ENCODE data around the gene FLVCR1.
"Not testable (repeated sequence)": the region's sequence is repeated elsewhere in the genome, so short reads cannot be mapped to it uniquely, and the experiment has no call there.

Gene FLVCR1

DNA sequence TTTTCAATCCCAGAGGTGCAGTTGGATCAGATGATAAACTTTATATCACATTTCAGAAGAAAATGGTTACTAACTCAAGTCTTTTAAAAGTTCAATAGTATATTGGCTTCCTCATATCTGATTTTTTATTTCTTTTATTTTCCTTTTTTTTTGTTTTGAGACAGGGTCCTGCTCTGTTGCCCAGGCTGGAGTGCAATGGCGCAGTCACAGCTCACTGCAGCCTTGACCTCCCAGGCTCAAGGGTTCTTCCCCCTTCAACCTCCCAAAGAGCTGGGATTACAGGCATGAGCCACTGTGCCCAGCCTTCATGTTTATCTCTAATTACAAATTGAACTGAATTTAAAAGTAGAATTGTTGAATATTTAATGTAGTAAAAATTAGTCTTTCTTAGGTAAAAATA is 13.9 kb downstream of the FLVCR1 start:
- TF ChIP-seq JUND (IDR thresholded peaks at IDR 0.05; ENCODE audit: low read depth): no peak
- in situ Hi-C loops (cut with HindIII; ENCODE audit: low pct_unique_long_range_greater_than_20kb, low sequenced_read_pairs): no loop called here
- no peak for DNase-seq (ENCODE audit: low read depth in 1 of 2, low spot score in 1 of 2)

DNA sequence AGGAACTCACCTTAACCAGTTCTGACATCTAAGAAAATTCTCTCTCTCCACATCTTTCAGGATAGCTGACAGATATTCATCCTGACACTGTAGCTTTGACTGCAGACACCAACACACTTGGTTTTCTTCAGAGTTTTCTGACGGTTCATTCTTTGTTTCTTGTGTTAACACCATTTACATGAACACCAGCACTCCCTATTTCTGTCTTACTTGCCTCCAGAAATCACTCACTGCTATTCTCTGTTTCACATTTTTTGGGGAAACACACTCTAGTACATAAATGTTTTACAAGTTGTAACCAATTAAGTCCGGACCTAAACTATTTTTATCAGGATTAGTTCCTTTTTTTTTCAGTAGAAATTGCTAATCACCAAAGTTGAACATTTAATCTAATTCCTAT is 15.4 kb downstream of the FLVCR1 start:
- DNase-seq (ENCODE audit: low read depth in 1 of 2, low spot score in 1 of 2): no peak
- TF ChIP-seq JUND (IDR thresholded peaks at IDR 0.05; ENCODE audit: low read depth): no peak
- in situ Hi-C loops (cut with HindIII; ENCODE audit: low pct_unique_long_range_greater_than_20kb, low sequenced_read_pairs): no loop called here

DNA sequence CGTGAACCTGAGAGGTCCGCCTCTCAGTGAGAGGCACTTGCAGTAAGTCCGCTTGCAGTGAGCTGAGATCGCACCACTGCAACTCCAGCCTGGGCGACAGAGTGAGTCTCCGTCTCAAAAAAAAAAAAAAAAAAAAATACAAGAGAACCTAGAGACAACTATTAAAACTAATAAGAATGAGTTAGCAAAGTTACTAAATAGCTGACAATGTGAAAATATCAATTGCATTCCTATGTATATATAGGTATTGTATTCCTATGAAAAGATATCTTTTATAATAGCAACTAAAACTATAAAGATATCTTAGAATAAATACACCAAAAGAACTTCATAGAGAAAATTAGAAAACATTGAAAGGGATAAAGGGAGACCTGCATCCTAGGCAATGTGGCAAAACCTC is 20.3 kb downstream of the FLVCR1 start:
- in situ Hi-C loops (cut with HindIII; ENCODE audit: low pct_unique_long_range_greater_than_20kb, low sequenced_read_pairs): no loop called here
- no peak for TF ChIP-seq JUND (IDR thresholded peaks at IDR 0.05; ENCODE audit: low read depth)
- no peak for DNase-seq (ENCODE audit: low read depth in 1 of 2, low spot score in 1 of 2)

DNA sequence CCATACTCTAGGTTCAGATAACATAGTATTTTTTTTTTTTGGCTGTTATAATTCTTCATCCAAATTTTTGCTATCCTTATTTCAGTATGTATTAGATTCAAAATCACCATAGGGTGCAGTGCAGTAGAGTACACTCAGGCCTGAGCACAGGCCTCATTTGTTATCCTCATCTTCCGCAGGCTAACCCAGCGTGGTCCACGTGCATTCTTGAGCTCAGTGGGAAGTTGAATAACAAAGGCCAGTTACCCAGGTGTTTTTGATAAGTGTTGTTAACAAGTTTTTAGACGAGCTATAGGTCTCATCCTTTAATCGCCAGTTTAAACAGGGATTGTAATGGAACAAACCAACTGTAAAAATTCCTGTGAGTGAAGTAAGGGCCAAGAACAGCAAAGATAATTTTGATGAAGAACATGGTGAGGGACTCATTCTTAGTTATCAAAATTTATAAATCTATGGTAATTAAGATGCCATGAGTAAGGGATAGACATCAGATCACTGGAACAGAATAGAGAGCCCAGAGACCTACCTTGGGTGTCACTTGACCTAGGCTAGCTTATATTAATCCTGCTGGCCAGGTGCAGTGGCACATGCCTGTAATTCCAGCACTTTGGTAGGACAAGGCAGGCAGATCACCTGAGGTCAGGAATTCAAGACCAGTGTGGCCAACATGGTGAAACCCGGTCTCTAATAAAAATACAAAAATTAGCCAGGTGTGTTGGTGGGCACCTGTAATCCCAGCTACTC is 22.0 kb downstream of the FLVCR1 start:
- in situ Hi-C loops (cut with HindIII; ENCODE audit: low pct_unique_long_range_greater_than_20kb, low sequenced_read_pairs): no loop called here
- no peak for DNase-seq (ENCODE audit: low read depth in 1 of 2, low spot score in 1 of 2)
- no peak for TF ChIP-seq JUND (IDR thresholded peaks at IDR 0.05; ENCODE audit: low read depth)

DNA sequence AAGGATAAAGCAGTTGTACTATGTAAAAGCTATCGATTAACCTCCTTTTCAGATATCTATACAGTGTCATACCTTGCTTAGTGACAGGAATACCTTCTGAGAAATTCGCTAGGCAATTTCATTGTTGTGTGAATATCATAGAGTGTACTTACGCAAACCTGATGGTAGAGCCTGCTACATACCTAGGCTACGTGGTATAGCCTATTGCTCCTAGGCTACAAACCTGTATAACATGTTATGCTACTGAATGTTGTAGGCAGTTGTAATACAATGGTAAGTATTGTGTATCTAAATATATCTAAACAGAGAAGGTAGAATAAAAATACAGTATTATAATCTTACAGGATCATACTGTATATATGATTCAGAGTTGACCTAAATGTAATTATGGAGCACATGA is 26.5 kb downstream of the FLVCR1 start:
- in situ Hi-C loops (cut with HindIII; ENCODE audit: low pct_unique_long_range_greater_than_20kb, low sequenced_read_pairs): no loop called here
- TF ChIP-seq JUND (IDR thresholded peaks at IDR 0.05; ENCODE audit: low read depth): no peak
- DNase-seq (ENCODE audit: low read depth in 1 of 2, low spot score in 1 of 2): peak in 1 of 2 experiments; percentile 55

DNA sequence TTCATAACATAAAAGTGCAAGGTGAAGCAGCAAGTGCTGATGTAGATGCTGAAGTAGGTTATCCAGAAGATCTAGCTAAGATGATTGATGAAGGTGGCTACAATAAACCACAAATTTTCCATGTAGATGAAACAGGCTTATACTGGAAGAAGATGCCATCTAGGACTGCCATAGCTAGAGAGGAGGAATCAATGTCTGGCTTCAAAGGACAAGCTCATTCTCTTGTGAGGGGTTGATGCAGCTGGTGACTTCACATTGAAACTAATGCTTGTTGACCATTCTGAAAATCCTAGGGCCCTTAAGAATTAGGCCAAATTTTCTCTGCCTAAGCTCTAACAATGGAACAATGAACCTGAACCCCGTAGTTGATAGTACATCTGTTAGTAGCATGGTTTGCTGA is 34.0 kb downstream of the FLVCR1 start:
- in situ Hi-C loops (cut with HindIII; ENCODE audit: low pct_unique_long_range_greater_than_20kb, low sequenced_read_pairs): no loop called here
- TF ChIP-seq JUND (IDR thresholded peaks at IDR 0.05; ENCODE audit: low read depth): no peak
- DNase-seq (ENCODE audit: low read depth in 1 of 2, low spot score in 1 of 2): no peak

DNA sequence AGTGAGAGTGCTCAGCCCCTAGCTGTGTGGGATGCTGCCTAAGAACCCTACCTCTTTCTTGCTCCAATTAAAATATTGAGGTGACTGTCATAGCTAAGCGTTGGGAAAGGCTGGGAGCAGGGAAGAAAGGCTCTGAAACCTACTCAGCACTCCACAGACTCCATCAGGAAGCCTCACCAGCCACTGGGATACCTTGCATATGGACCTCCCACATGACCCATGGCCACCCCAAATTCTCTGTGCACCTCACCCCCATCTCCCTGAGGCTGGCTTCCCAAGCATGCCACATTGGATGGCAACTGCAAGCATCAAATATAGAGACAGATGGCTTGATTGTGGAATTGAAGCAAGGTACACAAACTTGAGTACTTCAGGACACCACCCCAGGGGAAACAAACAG is 41.8 kb downstream of the FLVCR1 start:
- in situ Hi-C loops (cut with HindIII; ENCODE audit: low pct_unique_long_range_greater_than_20kb, low sequenced_read_pairs): no loop called here
- DNase-seq (ENCODE audit: low read depth in 1 of 2, low spot score in 1 of 2): peak in 1 of 2 experiments; percentile 18
- no peak for TF ChIP-seq JUND (IDR thresholded peaks at IDR 0.05; ENCODE audit: low read depth)

DNA sequence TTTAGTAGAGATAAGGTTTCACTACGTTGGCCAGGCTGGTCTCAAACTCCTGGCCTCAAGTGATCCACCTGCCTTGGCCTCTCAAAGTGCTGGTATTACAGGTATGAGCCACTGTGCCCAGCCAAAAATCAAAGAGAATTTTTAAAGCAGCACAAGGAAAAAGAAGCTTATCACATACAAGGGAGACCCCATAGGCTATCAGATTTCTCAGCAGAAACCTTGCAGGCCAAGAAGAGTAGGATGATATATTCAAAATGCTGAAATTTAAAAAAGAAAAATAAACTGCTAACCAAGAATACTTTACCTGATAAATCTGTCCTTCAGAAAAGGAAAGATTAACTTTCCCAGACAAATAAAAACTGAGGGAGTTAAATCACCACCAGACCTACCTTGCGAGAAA is 43.2 kb downstream of the FLVCR1 start:
- no peak for TF ChIP-seq JUND (IDR thresholded peaks at IDR 0.05; ENCODE audit: low read depth)
- no peak for DNase-seq (ENCODE audit: low read depth in 1 of 2, low spot score in 1 of 2)
- in situ Hi-C loops (cut with HindIII; ENCODE audit: low pct_unique_long_range_greater_than_20kb, low sequenced_read_pairs): no loop called here

DNA sequence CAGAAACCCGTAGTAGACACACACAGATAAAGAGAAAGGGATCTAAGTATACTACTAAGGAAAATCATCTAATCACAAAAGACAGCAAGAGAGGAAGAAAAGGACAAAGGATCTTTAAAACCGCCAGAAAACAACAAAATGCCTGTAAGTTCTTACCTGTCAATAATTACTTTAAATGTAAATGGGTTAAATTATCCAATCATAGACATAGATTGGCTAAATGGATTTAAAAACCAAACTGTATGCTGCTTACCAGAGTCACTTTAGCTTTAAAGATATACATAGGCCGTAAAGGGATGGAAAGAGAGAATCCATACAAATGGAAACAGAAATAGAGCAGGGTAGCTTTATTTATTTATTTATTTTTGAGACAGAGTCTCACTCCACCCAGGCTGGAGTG is 44.0 kb downstream of the FLVCR1 start:
- in situ Hi-C loops (cut with HindIII; ENCODE audit: low pct_unique_long_range_greater_than_20kb, low sequenced_read_pairs): no loop called here
- no peak for DNase-seq (ENCODE audit: low read depth in 1 of 2, low spot score in 1 of 2)
- TF ChIP-seq JUND (IDR thresholded peaks at IDR 0.05; ENCODE audit: low read depth): no peak

DNA sequence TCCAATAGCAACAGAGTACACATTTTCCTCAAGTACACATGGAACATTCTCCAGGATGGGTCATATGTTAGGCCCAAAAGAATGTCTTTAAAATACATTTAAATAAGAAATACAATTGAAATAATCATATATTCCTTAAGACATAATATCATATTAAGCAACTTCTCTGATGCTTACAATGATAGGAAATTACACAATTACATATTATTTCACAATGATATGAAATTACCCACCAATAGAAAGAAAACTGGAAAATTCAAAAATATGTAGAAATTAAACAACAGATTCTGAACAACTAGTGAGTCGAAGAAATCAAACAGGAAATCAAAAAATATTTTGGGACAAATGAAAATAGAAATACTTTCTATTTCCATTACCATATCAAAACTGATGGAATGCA is 45.6 kb downstream of the FLVCR1 start:
- in situ Hi-C loops (cut with HindIII; ENCODE audit: low pct_unique_long_range_greater_than_20kb, low sequenced_read_pairs): no loop called here
- TF ChIP-seq JUND (IDR thresholded peaks at IDR 0.05; ENCODE audit: low read depth): no peak
- DNase-seq (ENCODE audit: low read depth in 1 of 2, low spot score in 1 of 2): no peak

DNA sequence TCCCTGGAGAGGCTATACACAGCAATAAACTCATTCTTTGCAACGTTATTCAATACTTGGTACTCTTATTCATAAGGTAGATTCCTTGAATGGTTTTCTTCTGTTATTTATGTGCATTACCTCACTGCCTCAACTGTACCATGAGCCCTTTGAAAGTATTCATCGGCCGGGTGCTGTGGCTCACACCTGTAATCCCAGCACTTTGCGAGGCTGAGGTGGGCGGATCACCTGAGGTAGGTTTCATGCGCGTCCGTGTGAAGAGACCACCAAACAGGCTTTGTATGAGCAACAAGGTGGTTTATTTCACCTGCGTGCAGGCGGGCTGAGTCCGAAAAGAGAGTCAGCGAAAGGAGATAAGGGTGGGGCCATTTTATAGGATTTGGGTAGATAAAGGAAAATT is 50.0 kb downstream of the FLVCR1 start:
- in situ Hi-C loops (cut with HindIII; ENCODE audit: low pct_unique_long_range_greater_than_20kb, low sequenced_read_pairs); DNase-seq (ENCODE audit: low read depth in 1 of 2, low spot score in 1 of 2): not testable (repeated sequence)

DNA sequence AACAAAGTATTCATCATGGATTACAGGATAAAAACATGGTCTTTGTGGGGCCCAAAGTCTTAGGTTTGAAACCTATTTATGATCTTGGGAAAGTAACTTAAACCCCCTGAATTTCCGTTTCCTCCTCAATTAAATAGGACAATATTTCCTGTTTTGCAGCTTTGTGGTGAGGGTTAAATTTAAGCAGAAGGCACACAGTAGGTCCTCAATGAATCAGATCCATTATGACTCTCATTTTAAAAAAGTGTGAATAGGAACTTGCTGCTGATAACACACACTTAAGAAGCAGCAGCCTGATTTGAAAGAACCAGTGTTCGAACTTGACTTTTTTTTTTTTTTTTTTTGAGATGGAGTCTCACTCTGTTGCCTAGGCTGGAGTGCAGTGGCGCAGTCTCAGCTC is 50.9 kb downstream of the FLVCR1 start:
- no peak for DNase-seq (ENCODE audit: low read depth in 1 of 2, low spot score in 1 of 2)
- TF ChIP-seq JUND (IDR thresholded peaks at IDR 0.05; ENCODE audit: low read depth): no peak
- in situ Hi-C loops (cut with HindIII; ENCODE audit: low pct_unique_long_range_greater_than_20kb, low sequenced_read_pairs): no loop called here

DNA sequence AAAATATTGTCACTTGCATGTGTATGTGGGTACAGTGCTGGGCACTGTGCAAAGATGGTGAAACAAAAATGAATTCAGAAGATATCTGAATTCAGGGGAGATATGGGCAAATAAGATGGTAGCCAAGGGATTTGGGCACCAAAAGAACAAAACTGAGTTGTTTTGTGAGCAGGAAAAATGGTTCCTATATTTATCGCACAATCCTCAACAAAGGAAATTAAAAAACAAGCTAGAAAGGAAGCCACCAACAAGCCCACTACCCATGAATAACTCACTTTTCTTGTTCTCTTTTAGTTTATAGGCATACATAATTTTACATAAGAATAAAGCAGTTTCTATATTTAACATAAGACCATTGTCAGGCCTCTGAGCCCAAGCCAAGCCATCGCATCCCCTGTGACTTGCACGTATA is 51.6 kb downstream of the FLVCR1 start:
- no peak for DNase-seq (ENCODE audit: low read depth in 1 of 2, low spot score in 1 of 2)
- in situ Hi-C loops (cut with HindIII; ENCODE audit: low pct_unique_long_range_greater_than_20kb, low sequenced_read_pairs): no loop called here

DNA sequence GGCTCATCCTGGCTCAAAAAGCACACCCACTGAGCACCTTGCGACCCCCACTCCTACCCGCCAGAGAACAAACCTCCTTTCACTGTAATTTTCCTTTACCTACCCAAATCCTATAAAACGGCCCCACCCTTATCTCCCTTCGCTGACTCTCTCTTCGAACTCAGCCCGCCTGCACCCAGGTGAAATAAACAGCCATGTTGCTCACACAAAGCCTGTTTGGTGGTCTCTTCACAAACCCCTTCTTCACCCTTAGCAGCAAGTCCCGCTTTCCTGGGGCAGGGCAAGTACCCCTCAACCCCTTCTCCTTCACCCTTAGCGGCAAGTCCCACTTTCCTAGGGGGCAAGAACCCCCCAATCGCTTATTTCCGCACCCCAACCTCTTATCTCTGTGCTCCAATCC is 52.1 kb downstream of the FLVCR1 start:
- DNase-seq (ENCODE audit: low read depth in 1 of 2, low spot score in 1 of 2); in situ Hi-C loops (cut with HindIII; ENCODE audit: low pct_unique_long_range_greater_than_20kb, low sequenced_read_pairs): not testable (repeated sequence)

More for the DNA sequence above, 51.6 kb downstream of the FLVCR1 start:
- TF ChIP-seq JUND (IDR thresholded peaks at IDR 0.05; ENCODE audit: low read depth): no peak

DNA sequence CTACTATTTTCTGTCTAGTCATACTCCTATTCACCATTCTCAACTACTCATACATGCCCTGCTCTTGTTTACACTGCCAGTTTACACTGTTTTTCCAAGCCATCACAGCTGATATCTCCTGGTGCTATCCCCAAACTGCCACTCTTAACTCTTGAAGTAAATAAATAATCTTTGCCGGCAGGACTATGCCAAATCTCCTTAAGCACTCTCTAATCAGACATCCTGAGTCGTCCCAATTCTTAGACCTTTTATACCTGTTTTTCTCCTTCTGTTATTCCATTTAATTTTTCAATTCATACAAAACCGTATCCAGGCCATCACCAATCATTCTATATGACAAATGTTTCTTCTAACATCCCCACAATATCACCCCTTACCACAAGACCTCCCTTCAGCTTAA is 55.6 kb downstream of the FLVCR1 start:
- not testable (repeated sequence) for DNase-seq (ENCODE audit: low read depth in 1 of 2, low spot score in 1 of 2)

DNA sequence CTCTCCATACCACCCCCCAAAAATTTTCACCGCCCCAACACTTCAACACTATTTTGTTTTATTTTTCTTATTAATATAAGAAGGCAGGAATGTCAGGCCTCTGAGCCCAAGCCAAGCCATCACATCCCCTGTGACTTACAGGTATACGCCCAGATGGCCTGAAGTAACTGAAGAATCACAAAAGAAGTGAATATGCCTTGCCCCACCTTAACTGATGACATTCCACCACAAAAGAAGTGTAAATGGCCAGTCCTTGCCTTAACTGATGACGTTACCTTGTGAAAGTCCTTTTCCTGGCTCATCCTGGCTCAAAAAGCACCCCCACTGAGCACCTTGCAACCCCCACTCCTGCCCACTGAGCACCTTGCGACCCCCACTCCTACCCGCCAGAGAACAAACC is 56.0 kb downstream of the FLVCR1 start:
- in situ Hi-C loops (cut with HindIII; ENCODE audit: low pct_unique_long_range_greater_than_20kb, low sequenced_read_pairs); DNase-seq (ENCODE audit: low read depth in 1 of 2, low spot score in 1 of 2): not testable (repeated sequence)

More for the DNA sequence above, 55.6 kb downstream of the FLVCR1 start:
- in situ Hi-C loops (cut with HindIII; ENCODE audit: low pct_unique_long_range_greater_than_20kb, low sequenced_read_pairs): not testable (repeated sequence)

All from T47D (cell line).